Lung (tissue), 12 donors: ENCODE results near the gene RPRD1A. TPM values are rescaled to one million over a fixed set of nuclear protein-coding genes. Genes with fewer than 3 reads are reported as not detected.

Experiments used
- ATAC-seq: fragments of 200-7000 bp; cut with Tn5 transposase; one replicate; pipeline ENCODE4 v1.9.1; 2020; ENCODE audit warnings: moderate number of reproducible peaks; ENCODE audit not compliant: insufficient read depth, low FRiP score
- DNase-seq, 3 donors: peaks; one replicate each; pipeline ENCODE4 v3.0.0-alpha.2; 2013 to 2017
- H3K27ac ChIP-seq, 2 donors: one replicate each; pipeline ENCODE4 v1.5.1; 2013; ENCODE audit warnings: mild to moderate bottlenecking in 2 of 2, moderate library complexity in 2 of 2, control low read depth in 1 of 2, inconsistent platforms in 1 of 2, low read depth in 1 of 2, low read length in 1 of 2
- H3K27me3 ChIP-seq, 3 donors: one replicate each; pipeline ENCODE4 v1.5.1; 2013; ENCODE audit warnings: low read length in 2 of 3; ENCODE audit not compliant: control insufficient read depth in 3 of 3, insufficient read depth in 3 of 3
- H3K36me3 ChIP-seq, 4 donors: one replicate each; pipeline ENCODE4 v1.5.1; 2013; ENCODE audit warnings: low read length in 4 of 4, mild to moderate bottlenecking in 1 of 4, moderate library complexity in 1 of 4; ENCODE audit not compliant: control insufficient read depth in 4 of 4, insufficient read depth in 4 of 4
- H3K4me1 ChIP-seq, 5 donors: one replicate each; pipeline ENCODE4 v1.5.1; 2013; ENCODE audit warnings: low read length in 5 of 5, mild to moderate bottlenecking in 2 of 5, moderate library complexity in 1 of 5; ENCODE audit not compliant: control insufficient read depth in 5 of 5, insufficient read depth in 5 of 5
- H3K4me3 ChIP-seq: one replicate; pipeline ENCODE4 v1.5.1; 2013; ENCODE audit warnings: mild to moderate bottlenecking, control low read depth, moderate library complexity
- H3K9ac ChIP-seq, 2 donors: one replicate each; pipeline ENCODE4 v1.5.1; 2013; ENCODE audit warnings: low read length in 2 of 2, control low read depth in 1 of 2; ENCODE audit not compliant: insufficient read depth in 1 of 2
- H3K9me3 ChIP-seq, 4 donors: one replicate each; pipeline ENCODE4 v1.5.1; 2013; ENCODE audit warnings: low read length in 3 of 4, mild to moderate bottlenecking in 1 of 4, moderate library complexity in 1 of 4; ENCODE audit not compliant: control insufficient read depth in 4 of 4, insufficient read depth in 3 of 4
- WGBS, 2 donors: extraction: QIAGEN DNeasy Blood & Tissue Kit; methylation state at CpG; one replicate each; pipeline ENCODE4 v1.1.7; 2013; 5-methylcytosine and 5-hydroxymethylcytosine counted together
- polyA plus RNA-seq, 2 donors: library from polyadenylated mRNA; stranded (reverse); fragments of 200-250 nt; gene quantifications; one replicate each; pipeline ENCODE4 v1.2.1, GENCODE V29; 2013
- total RNA-seq, 2 donors: library from RNA; depleted of rRNA in 1 of 2; stranded (reverse); fragments of >200 nt in 1 of 2; gene quantifications; one replicate each; pipeline ENCODE4 v1.2.1, GENCODE V29; 2014 to 2021
- TF ChIP-seq, protein P1 (sequence below): IDR thresholded peaks from 2 replicates; pipeline ENCODE4 v1.5.1; 2012; ENCODE audit warnings: mild to moderate bottlenecking; ENCODE audit errors: control extremely low read depth, extremely low read depth
- donor health status: control.
- donor health status: control.
- donor health status: Bipolar disorder and iron deficiency.
- donor health status: healthy.
- donor health status: DM: yes; HTN: yes; CAD: no.

Gene RPRD1A
- total and polyA plus RNA-seq, 4 donors = 21.3 to 61.3 (median 30.5) TPM

DNA sequence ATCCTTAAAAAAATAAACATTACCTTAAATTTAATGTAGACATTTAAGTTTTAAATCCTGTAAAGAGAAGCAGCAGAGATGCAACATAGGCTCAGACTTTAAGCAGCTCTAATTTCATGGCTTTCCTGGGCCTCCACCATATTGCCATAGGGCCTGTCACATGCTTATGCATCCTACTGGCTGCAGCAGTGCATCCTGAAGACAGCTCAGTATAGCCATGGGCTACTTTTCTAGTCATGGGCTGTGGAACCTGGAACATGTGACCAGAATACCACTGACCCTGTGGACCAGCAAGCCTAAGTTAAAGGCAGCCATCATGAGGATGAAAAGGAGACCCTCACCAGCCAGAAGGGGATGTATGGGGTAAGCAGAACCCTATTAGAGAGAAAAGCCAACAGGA is 84.2 kb downstream of the RPRD1A start:
- TF ChIP-seq, protein P1, sequence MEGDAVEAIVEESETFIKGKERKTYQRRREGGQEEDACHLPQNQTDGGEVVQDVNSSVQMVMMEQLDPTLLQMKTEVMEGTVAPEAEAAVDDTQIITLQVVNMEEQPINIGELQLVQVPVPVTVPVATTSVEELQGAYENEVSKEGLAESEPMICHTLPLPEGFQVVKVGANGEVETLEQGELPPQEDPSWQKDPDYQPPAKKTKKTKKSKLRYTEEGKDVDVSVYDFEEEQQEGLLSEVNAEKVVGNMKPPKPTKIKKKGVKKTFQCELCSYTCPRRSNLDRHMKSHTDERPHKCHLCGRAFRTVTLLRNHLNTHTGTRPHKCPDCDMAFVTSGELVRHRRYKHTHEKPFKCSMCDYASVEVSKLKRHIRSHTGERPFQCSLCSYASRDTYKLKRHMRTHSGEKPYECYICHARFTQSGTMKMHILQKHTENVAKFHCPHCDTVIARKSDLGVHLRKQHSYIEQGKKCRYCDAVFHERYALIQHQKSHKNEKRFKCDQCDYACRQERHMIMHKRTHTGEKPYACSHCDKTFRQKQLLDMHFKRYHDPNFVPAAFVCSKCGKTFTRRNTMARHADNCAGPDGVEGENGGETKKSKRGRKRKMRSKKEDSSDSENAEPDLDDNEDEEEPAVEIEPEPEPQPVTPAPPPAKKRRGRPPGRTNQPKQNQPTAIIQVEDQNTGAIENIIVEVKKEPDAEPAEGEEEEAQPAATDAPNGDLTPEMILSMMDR = no peak
- Histone ChIP-seq H3K4me1 (no peaks in the 10 kb centered on the region), H3K36me3 (peaks cover 4 to 28% (median 18%) of the 10 kb centered on the region in 4 donors), H3K27ac (no peak overlapping the region), H3K4me3 (no peak overlapping the region), H3K9ac (no peak overlapping the region), H3K9me3 (no peaks in the 10 kb centered on the region), H3K27me3 (no peaks in the 10 kb centered on the region)
- ATAC-seq (no peak), DNase-seq (no peak)

GRCh38 chr18:35982409-35983114 is 84.8 kb downstream of the RPRD1A start:
- H3K9ac ChIP-seq = no peak overlapping the region
- H3K4me3 ChIP-seq = no peak overlapping the region
- no peaks in the 10 kb centered on the region for H3K9me3 ChIP-seq
- peaks cover 6 to 34% (median 24%) of the 10 kb centered on the region in 4 donors for H3K36me3 ChIP-seq
- 90 to 96% methylated on average over 2 of the region's 2 CpGs for WGBS, 2 donors
- H3K27ac ChIP-seq = no peak overlapping the region
- TF ChIP-seq, protein P1 = no peak
- H3K27me3 ChIP-seq = no peaks in the 10 kb centered on the region
- DNase-seq (no peak), ATAC-seq (no peak)
- H3K4me1 ChIP-seq = no peaks in the 10 kb centered on the region

DNA sequence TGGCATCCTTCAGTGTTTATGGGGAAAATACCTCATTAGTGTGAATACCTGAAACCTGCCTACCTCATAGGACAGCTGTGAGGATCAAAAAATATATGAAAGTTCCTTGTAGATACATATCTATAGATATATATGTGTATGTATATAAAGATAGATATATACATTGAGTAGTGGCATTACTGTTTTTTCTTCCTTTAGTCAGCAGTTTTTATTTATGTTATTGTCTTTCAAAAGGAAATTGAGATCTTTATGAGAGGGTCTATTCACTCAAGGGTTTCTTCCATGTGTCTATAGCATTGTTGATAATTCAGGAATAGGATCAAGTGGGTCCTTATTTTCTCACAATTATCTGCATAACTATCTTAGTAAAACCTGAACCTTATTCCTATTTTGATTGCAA is 88.2 kb downstream of the RPRD1A start:
- Histone ChIP-seq H3K36me3 (peaks cover 8 to 50% (median 31%) of the 10 kb centered on the region in 4 donors), H3K4me3 (no peak overlapping the region), H3K27me3 (no peaks in the 10 kb centered on the region), H3K9ac (no peak overlapping the region), H3K9me3 (no peaks in the 10 kb centered on the region), H3K4me1 (peaks cover 0 to under 1% (median 0%) of the 10 kb centered on the region in 5 donors), H3K27ac (no peak overlapping the region)
- TF ChIP-seq, protein P1 = no peak
- DNase-seq (no peak), ATAC-seq (no peak)

DNA sequence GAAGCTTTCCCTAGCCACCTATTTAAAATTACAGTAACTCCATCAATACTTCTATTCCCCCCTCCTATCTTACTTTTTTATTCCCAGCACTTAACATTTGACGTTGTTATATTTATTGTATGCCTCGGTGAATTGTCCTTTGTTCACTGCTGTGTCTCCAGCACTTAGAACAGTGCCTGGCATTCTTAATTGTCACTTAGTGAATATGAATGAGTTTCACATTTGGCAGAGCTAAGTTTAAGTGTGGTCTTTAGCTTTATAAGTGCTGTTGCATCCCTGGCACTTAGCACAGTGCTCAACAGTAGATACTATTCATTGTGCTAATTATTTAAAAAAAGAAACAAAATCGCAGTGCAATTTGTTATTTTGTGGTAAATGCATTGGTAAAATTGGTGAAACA is 93.2 kb downstream of the RPRD1A start:
- no peaks in the 10 kb centered on the region for H3K9me3 ChIP-seq
- WGBS, 2 donors = 74 to 88% methylated on average over 3 of the region's 3 CpGs

More for the DNA sequence above, 93.2 kb downstream of the RPRD1A start:
- TF ChIP-seq, protein P1 = no peak
- peaks cover 6 to 32% (median 23%) of the 10 kb centered on the region in 4 donors for H3K36me3 ChIP-seq
- no peak overlapping the region for H3K4me3 ChIP-seq
- ATAC-seq = no peak
- H3K27me3 ChIP-seq = no peaks in the 10 kb centered on the region
- no peak overlapping the region for H3K27ac ChIP-seq
- DNase-seq = no peak
- peaks cover 0 to 14% (median 5%) of the 10 kb centered on the region in 5 donors for H3K4me1 ChIP-seq
- H3K9ac ChIP-seq = no peak overlapping the region
